Sigmoid colon (tissue), 4 donors: Measurements from ENCODE around the gene CLINT1.

Experiments
- CTCF ChIP-seq, 4 experiments: fragments of 450-650 bp in 3 of 4; fragments of 200-600 bp in 1 of 4; IDR thresholded peaks; one replicate each; pipeline ENCODE4 v1.5.1; 2016 to 2019; ENCODE audit warnings: antibody characterized with exemption in 4 of 4, mild to moderate bottlenecking in 3 of 4, moderate library complexity in 2 of 4
- POLR2A ChIP-seq, 2 donors: fragments of 450-650 bp; IDR thresholded peaks; one replicate each; pipeline ENCODE4 v1.6.1; 2016; ENCODE audit warnings: antibody characterized with exemption in 2 of 2, mild to moderate bottlenecking in 2 of 2, moderate library complexity in 2 of 2
- POLR2AphosphoS5 ChIP-seq, 4 donors: sonication (generic); formaldehyde crosslinking; IDR thresholded peaks; one replicate each; pipeline ENCODE4 v1.6.1; 2017; ENCODE audit warnings: antibody characterized with exemption in 4 of 4

- TF ChIP-seq CTCF (IDR thresholded peaks at IDR 0.05) (no peak), POLR2AphosphoS5 (IDR thresholded peaks at IDR 0.05) (peak in 1 of 4 donors; percentile 1), POLR2A (IDR thresholded peaks at IDR 0.05) (no peak)
Measured at GRCh38 chr5:157821822-157822622, 36.9 kb downstream of the CLINT1 start.
